HepG2 (cell line): ENCODE results near the gene CALCR.

Source experiments
- ATF1 ChIP-seq: IDR thresholded peaks from 2 replicates; pipeline ENCODE4 v1.6.1; 2016; ENCODE audit warnings: mild to moderate bottlenecking, control low read depth
- CTCF ChIP-seq: sonication (generic); formaldehyde crosslinking; IDR thresholded peaks from 2 replicates; pipeline ENCODE4 v1.5.0; 2020; ENCODE audit warnings: mild to moderate bottlenecking, missing genetic modification reagents, moderate library complexity
- ELF1 ChIP-seq: sonication (generic); formaldehyde crosslinking; IDR thresholded peaks from 2 replicates; pipeline ENCODE4 v1.4.0; 2020; ENCODE audit warnings: missing genetic modification reagents
- EP300 ChIP-seq, 3 experiments: sonication (generic) in 1 of 3; formaldehyde crosslinking in 1 of 3; IDR thresholded peaks; 2 replicates each; pipeline versions ENCODE4 v1.5.1 to v1.6.1; 2011 to 2020; ENCODE audit warnings: low read depth in 2 of 3, low read length in 2 of 3, borderline replicate concordance in 1 of 3, improper control_type of control experiment in 1 of 3, mild to moderate bottlenecking in 1 of 3, missing genetic modification reagents in 1 of 3, moderate library complexity in 1 of 3
- HOMEZ ChIP-seq: IDR thresholded peaks from 2 replicates; pipeline ENCODE4 v1.6.1; 2016; ENCODE audit warnings: low read depth
- NR2F6 ChIP-seq, 2 experiments: IDR thresholded peaks; 2 replicates each; pipeline ENCODE4 v1.6.1; 2016; ENCODE audit warnings: antibody characterized with exemption in 1 of 2, mild to moderate bottlenecking in 1 of 2
- POLR2A ChIP-seq, 2 experiments: IDR thresholded peaks; 2 replicates each; pipeline ENCODE4 v1.6.1; 2011; ENCODE audit warnings: low read depth in 2 of 2, low read length in 2 of 2, mild to moderate bottlenecking in 1 of 2, moderate library complexity in 1 of 2; ENCODE audit not compliant: insufficient read depth in 1 of 2
- POLR2AphosphoS5 ChIP-seq: IDR thresholded peaks from 2 replicates; pipeline ENCODE4 v1.6.1; 2012; ENCODE audit warnings: low read depth, low read length
- TAF1 ChIP-seq: sonication (generic); formaldehyde crosslinking; IDR thresholded peaks from 2 replicates; pipeline ENCODE4 v1.4.0; 2020; ENCODE audit warnings: missing genetic modification reagents
- TFE3 ChIP-seq: IDR thresholded peaks from 2 replicates; pipeline ENCODE4 v1.6.1; 2016
- ZKSCAN8 ChIP-seq: IDR thresholded peaks from 2 replicates; pipeline ENCODE4 v1.6.1; 2016; ENCODE audit warnings: borderline replicate concordance, missing genetic modification reagents, missing compliant biosample characterization
- ZNF354B ChIP-seq: sonication (generic); formaldehyde crosslinking; IDR thresholded peaks from 2 replicates; pipeline ENCODE4 v1.8.0; 2022; ENCODE audit warnings: mild to moderate bottlenecking, missing genetic modification reagents
- ZNF678 ChIP-seq: sonication (generic); formaldehyde crosslinking; IDR thresholded peaks from 2 replicates; pipeline ENCODE4 v1.4.0; 2020; ENCODE audit warnings: mild to moderate bottlenecking, missing genetic modification reagents

GRCh38 chr7:93461350-93461749, 113.2 kb downstream of the CALCR start:
- TF ChIP-seq POLR2A (IDR thresholded peaks at IDR 0.05; ENCODE audit: insufficient read depth in 1 of 2, low read depth in 2 of 2, low read length in 2 of 2) (no peak), ATF1 (no peak), TAF1 (CRISPR knock-in tag) (no peak), CTCF (CRISPR knock-in tag) (no peak), ZNF354B (CRISPR knock-in tag) (no peak), EP300 (IDR thresholded peaks at IDR 0.05; ENCODE audit: low read depth in 2 of 2, low read length in 2 of 2) (no peak), EP300 (CRISPR knock-in tag; IDR thresholded peaks at IDR 0.05; ENCODE audit: borderline replicate concordance) (no peak), ZNF678 (CRISPR knock-in tag) (no peak), NR2F6 (IDR thresholded peaks at IDR 0.05) (no peak), NR2F6 (CRISPR knock-in tag; IDR thresholded peaks at IDR 0.05) (no peak), POLR2AphosphoS5 (no peak), TFE3 (CRISPR knock-in tag) (no peak), HOMEZ (CRISPR knock-in tag) (no peak), ELF1 (CRISPR knock-in tag) (no peak), ZKSCAN8 (no peak)
